Transverse colon (tissue), 4 donors: Measurements from ENCODE around the gene RPTOR.

Source experiments
- CTCF ChIP-seq, 5 experiments: fragments of 200-600 bp in 3 of 5; fragments of 450-650 bp in 2 of 5; sonication (generic) in 3 of 5; IDR thresholded peaks; 1 replicate in 2 of 5; 2 replicates in 3 of 5; pipeline ENCODE4 v1.5.1; 2016 to 2017; ENCODE audit warnings: antibody characterized with exemption in 5 of 5, inconsistent platforms in 3 of 5, mild to moderate bottlenecking in 2 of 5, moderate library complexity in 1 of 5
- POLR2A ChIP-seq: fragments of 450-650 bp; IDR thresholded peaks from one replicate; pipeline ENCODE4 v1.6.1; 2016; ENCODE audit warnings: antibody characterized with exemption, mild to moderate bottlenecking, moderate library complexity
- POLR2AphosphoS5 ChIP-seq, 3 donors: sonication (generic); formaldehyde crosslinking; IDR thresholded peaks; one replicate each; pipeline ENCODE4 v1.6.1; 2016; ENCODE audit warnings: antibody characterized with exemption in 3 of 3

DNA sequence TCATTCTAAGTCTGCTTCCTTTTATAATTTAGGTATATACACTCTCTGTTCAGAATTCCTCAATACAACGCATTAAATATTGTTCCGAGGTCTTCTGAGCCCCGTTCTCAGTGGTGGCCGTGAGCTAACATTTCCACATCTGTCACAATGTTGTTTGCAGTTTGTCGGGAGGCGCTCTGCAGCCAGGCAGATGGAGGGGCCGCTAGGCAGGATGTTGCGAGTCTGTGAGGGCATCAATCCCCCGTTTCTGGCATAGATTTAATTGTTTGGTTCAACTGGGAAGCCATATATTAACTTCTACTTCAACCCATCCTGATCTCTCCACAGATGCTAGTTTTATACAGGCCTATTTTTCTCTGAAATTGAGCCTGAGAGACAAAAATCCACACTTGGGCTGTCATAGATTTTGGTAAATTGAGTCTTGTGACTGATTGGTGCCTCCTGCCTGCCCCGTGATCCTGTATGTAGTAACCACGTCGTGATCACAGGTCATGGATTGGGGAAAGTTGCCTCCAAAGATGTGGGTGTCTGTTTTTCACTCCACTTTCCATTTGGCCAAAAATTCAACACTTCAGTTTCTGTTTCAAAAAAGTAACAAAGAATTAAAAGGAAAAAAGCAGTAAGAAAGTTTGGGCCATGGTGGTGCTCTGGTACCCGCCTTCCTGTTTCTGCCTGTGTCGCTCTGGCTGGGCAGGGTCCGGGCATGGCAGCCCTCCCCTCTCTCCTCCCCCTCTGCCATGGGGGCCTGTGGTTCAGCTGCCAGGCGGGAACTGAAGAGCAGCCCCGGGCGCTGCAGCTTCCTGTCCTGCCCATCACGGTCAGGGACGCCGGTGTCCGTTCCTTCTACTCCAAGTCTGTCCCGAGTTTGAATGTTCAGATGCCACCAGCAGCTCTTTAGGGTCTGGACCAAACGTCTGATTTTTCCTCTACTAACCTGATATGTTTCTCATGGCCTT, 41.5 kb downstream of the RPTOR start:
- TF ChIP-seq CTCF (IDR thresholded peaks at IDR 0.05) (no peak), POLR2AphosphoS5 (IDR thresholded peaks at IDR 0.05) (no peak), POLR2A (no peak)
